ENCODE measurements around the gene FAM72B.
"Not testable (repeated sequence)": the region's sequence is repeated elsewhere in the genome, so short reads cannot be mapped to it uniquely, and the experiment has no call there.

- TF ChIP-seq CTCF (conservative IDR thresholded peaks at IDR 0.05; ENCODE audit: low read length); EZH2phosphoT487 (IDR thresholded peaks at IDR 0.05; ENCODE audit: borderline replicate concordance): not testable (repeated sequence)
Observed at GRCh38 chr1:121200985-121201981, 17.1 kb upstream of the FAM72B start.
